ENCODE data around the gene MTAP.

Gene MTAP

DNA sequence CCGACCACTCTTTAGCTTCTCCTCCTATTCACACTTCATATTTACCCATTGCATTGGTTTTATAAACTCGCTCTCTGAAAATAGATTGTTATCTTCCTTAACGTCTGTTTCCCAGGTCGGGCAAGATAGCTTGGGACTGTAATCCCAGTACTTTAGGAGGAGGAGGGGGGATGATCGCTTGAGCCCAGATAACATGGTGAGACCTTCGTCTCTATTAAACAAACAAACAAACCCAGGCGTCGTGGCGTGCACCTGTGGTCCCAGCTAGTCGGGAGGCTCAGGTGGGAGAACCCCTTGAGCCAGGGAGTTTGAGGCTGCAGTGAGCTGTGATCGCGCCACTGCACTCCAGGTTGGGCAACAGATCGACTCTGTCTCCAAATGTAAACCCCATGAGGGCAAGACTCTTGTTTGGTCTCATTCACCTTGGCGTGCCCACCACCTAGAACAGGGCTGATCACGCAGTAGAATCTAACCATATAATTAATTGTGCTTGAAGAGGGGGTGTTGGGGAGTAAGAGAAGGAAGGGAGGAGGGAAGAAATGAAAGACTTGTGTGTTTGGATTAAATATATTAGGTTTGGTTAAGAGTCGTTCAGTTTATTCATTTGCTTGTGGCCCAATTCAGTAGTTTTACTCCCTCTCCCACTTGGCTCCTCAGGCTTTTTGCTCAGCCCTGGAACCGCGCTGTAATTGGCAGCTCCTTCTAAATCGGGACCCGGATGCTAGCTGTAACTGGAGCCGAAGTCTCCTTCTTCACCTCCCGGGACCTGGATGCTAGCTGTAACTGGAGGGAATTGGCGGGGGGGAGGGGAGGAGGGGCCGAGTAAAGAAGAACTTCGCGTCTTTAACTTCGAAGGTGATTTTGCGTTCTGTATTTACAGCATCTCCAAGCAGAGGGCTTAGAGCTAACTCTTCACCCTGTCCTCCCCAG lies 166.8 kb downstream of the MTAP start:
- DNase-seq = no peak
- H3K4me1 ChIP-seq (ENCODE audit: low read length) = no peaks in the 10 kb centered on the region
- H3K9ac ChIP-seq (ENCODE audit: low read length) = no peak overlapping the region
- no peaks in the 10 kb centered on the region for H3K36me3 ChIP-seq (replicated peaks; ENCODE audit: insufficient read depth, low read length)
- H3F3A ChIP-seq (ENCODE audit: insufficient read depth, low read length) = no peaks in the 10 kb centered on the region
- H2AFZ ChIP-seq (ENCODE audit: low read length) = no peak overlapping the region
- no peaks in the 10 kb centered on the region for H3K79me2 ChIP-seq (ENCODE audit: low read length)
- no peak for TF ChIP-seq EZH2phosphoT487 (IDR thresholded peaks at IDR 0.05; ENCODE audit: low read length)
- TF ChIP-seq, protein P1, sequence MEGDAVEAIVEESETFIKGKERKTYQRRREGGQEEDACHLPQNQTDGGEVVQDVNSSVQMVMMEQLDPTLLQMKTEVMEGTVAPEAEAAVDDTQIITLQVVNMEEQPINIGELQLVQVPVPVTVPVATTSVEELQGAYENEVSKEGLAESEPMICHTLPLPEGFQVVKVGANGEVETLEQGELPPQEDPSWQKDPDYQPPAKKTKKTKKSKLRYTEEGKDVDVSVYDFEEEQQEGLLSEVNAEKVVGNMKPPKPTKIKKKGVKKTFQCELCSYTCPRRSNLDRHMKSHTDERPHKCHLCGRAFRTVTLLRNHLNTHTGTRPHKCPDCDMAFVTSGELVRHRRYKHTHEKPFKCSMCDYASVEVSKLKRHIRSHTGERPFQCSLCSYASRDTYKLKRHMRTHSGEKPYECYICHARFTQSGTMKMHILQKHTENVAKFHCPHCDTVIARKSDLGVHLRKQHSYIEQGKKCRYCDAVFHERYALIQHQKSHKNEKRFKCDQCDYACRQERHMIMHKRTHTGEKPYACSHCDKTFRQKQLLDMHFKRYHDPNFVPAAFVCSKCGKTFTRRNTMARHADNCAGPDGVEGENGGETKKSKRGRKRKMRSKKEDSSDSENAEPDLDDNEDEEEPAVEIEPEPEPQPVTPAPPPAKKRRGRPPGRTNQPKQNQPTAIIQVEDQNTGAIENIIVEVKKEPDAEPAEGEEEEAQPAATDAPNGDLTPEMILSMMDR (IDR thresholded peaks at IDR 0.05; ENCODE audit: low read length) = no peak
- TF ChIP-seq EZH2 (optimal IDR thresholded peaks at IDR 0.05; ENCODE audit: low read depth, low read length) = no peak
- H3K9me2 ChIP-seq (replicated peaks; ENCODE audit: insufficient read depth, low read length) = no peaks in the 10 kb centered on the region
- no peaks in the 10 kb centered on the region for H4K20me1 ChIP-seq (ENCODE audit: insufficient read depth, low read length)
- no peak overlapping the region for H3K4me3 ChIP-seq (ENCODE audit: low read length)
- H3K27ac ChIP-seq (ENCODE audit: low read length) = no peak overlapping the region
- no peaks in the 10 kb centered on the region for H3K27me3 ChIP-seq (replicated peaks; ENCODE audit: insufficient read depth, low read length)
- no peak overlapping the region for H3K4me2 ChIP-seq (ENCODE audit: low read depth, low read length)
- no peaks in the 10 kb centered on the region for H3K9me3 ChIP-seq (replicated peaks; ENCODE audit: insufficient read depth, low read length)

DNA sequence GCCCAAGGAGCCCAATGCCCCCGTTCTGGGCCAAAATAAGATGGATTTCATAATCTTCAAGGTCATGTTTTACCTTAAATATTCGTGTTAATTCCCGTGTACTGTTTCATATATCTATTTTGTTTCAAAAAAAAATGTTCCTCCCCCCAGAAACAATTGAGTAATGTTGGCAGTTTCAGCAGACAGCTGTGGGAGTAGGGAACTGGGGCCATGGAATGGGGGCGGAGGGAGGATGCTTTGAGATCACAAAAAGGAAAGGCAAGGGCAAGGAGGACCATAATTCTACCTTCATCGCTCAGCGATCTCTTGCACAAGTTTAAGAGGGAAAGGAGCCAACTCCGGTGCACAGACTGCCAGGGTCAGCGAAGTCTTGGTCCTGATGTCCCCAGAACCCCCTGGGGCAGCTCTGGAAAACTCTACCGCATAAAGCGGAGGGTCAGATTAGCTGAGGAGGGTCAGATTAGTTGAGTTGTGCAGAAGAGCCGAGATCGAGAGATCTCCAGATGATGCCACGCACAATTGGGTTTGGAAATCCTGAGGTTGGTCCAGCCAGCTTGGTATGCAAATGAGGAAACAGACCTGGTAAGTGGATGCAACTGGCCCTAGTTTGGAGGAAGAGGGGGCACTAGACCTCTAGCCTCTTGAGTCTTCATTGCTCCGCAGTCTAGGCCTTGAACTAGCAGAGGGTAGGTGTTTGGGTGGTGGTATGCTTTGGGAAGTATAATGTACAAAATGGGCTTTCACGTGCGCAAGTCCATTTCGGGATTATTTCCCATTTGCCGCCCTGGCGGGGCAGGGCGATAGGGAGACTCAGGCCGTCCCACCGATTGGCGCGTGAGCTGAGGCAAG lies 167.7 kb downstream of the MTAP start:
- H3K4me3 ChIP-seq (ENCODE audit: low read length) = no peak overlapping the region
- H3K9ac ChIP-seq (ENCODE audit: low read length) = no peak overlapping the region
- H3K4me2 ChIP-seq (ENCODE audit: low read depth, low read length) = no peak overlapping the region
- DNase-seq = no peak
- H3K27me3 ChIP-seq (replicated peaks; ENCODE audit: insufficient read depth, low read length) = no peaks in the 10 kb centered on the region
- H4K20me1 ChIP-seq (ENCODE audit: insufficient read depth, low read length) = no peaks in the 10 kb centered on the region
- H3K4me1 ChIP-seq (ENCODE audit: low read length) = no peaks in the 10 kb centered on the region
- H3K27ac ChIP-seq (ENCODE audit: low read length) = no peak overlapping the region
- H3K79me2 ChIP-seq (ENCODE audit: low read length) = no peaks in the 10 kb centered on the region
- no peaks in the 10 kb centered on the region for H3K9me3 ChIP-seq (replicated peaks; ENCODE audit: insufficient read depth, low read length)
- H3K36me3 ChIP-seq (replicated peaks; ENCODE audit: insufficient read depth, low read length) = no peaks in the 10 kb centered on the region
- H3K9me2 ChIP-seq (replicated peaks; ENCODE audit: insufficient read depth, low read length) = no peaks in the 10 kb centered on the region
- TF ChIP-seq EZH2 (optimal IDR thresholded peaks at IDR 0.05; ENCODE audit: low read depth, low read length) (no peak), EZH2phosphoT487 (IDR thresholded peaks at IDR 0.05; ENCODE audit: low read length) (no peak)
- TF ChIP-seq, protein P1 (IDR thresholded peaks at IDR 0.05; ENCODE audit: low read length) = no peak
- no peak overlapping the region for H2AFZ ChIP-seq (ENCODE audit: low read length)
- no peaks in the 10 kb centered on the region for H3F3A ChIP-seq (ENCODE audit: insufficient read depth, low read length)

DNA sequence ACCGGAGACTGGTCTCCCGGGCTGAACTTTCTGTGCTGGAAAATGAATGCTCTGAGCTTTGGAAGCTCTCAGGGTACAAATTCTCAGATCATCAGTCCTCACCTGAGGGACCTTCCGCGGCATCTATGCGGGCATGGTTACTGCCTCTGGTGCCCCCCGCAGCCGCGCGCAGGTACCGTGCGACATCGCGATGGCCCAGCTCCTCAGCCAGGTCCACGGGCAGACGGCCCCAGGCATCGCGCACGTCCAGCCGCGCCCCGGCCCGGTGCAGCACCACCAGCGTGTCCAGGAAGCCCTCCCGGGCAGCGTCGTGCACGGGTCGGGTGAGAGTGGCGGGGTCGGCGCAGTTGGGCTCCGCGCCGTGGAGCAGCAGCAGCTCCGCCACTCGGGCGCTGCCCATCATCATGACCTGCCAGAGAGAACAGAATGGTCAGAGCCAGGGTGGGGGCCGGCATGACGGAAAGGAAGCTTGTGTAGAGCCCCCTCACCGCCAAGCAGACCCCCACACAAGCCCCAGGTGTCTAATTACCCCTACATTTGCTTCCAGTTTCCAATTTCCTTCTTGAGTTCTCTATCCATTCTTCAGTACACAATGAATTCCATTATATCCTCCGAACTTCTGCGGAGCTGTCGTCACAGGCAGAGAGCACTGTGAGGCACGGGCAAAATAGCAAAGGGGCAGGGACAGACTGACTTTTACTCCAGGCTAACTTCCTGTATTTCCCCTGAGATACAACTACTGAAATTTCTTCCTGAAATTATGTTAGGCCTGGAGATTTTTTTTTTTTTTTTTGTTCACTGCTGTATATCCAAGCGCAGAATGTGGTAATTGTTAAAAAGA lies 168.6 kb downstream of the MTAP start:
- H2AFZ ChIP-seq (ENCODE audit: low read length) = no peak overlapping the region
- H3K27me3 ChIP-seq (replicated peaks; ENCODE audit: insufficient read depth, low read length) = no peaks in the 10 kb centered on the region
- H3K36me3 ChIP-seq (replicated peaks; ENCODE audit: insufficient read depth, low read length) = no peaks in the 10 kb centered on the region
- no peaks in the 10 kb centered on the region for H4K20me1 ChIP-seq (ENCODE audit: insufficient read depth, low read length)
- no peaks in the 10 kb centered on the region for H3K79me2 ChIP-seq (ENCODE audit: low read length)
- TF ChIP-seq EZH2phosphoT487 (IDR thresholded peaks at IDR 0.05; ENCODE audit: low read length) (no peak), EZH2 (optimal IDR thresholded peaks at IDR 0.05; ENCODE audit: low read depth, low read length) (no peak)
- TF ChIP-seq, protein P1 (IDR thresholded peaks at IDR 0.05; ENCODE audit: low read length) = no peak
- no peak overlapping the region for H3K27ac ChIP-seq (ENCODE audit: low read length)
- H3K9ac ChIP-seq (ENCODE audit: low read length) = no peak overlapping the region
- no peaks in the 10 kb centered on the region for H3K9me3 ChIP-seq (replicated peaks; ENCODE audit: insufficient read depth, low read length)
- no peak overlapping the region for H3K4me2 ChIP-seq (ENCODE audit: low read depth, low read length)
- no peaks in the 10 kb centered on the region for H3F3A ChIP-seq (ENCODE audit: insufficient read depth, low read length)
- H3K4me3 ChIP-seq (ENCODE audit: low read length) = no peak overlapping the region
- no peak for DNase-seq
- no peaks in the 10 kb centered on the region for H3K4me1 ChIP-seq (ENCODE audit: low read length)
- H3K9me2 ChIP-seq (replicated peaks; ENCODE audit: insufficient read depth, low read length) = no peaks in the 10 kb centered on the region

All from MM.1S (cell line).